OCI-LY1 (cell line): ENCODE data around the gene SLC29A1.

Experiments
- EZH2 ChIP-seq: fragments of 200-600 bp; sonication (generic), shearing (Covaris generic); IDR thresholded peaks from 2 replicates; pipeline ENCODE4 v1.8.0; 2017; ENCODE audit warnings: borderline replicate concordance, mixed run types, mild to moderate bottlenecking, antibody characterized with exemption, low read length, moderate library complexity, mixed read lengths
- TF ChIP-seq, protein P1 (sequence below): fragments of 200-600 bp; sonication (generic), shearing (Covaris generic); IDR thresholded peaks from 2 replicates; pipeline ENCODE4 v1.5.1; 2017; ENCODE audit warnings: mild to moderate bottlenecking, antibody characterized with exemption, low read length, moderate library complexity, mixed read lengths

- TF ChIP-seq, protein P1, sequence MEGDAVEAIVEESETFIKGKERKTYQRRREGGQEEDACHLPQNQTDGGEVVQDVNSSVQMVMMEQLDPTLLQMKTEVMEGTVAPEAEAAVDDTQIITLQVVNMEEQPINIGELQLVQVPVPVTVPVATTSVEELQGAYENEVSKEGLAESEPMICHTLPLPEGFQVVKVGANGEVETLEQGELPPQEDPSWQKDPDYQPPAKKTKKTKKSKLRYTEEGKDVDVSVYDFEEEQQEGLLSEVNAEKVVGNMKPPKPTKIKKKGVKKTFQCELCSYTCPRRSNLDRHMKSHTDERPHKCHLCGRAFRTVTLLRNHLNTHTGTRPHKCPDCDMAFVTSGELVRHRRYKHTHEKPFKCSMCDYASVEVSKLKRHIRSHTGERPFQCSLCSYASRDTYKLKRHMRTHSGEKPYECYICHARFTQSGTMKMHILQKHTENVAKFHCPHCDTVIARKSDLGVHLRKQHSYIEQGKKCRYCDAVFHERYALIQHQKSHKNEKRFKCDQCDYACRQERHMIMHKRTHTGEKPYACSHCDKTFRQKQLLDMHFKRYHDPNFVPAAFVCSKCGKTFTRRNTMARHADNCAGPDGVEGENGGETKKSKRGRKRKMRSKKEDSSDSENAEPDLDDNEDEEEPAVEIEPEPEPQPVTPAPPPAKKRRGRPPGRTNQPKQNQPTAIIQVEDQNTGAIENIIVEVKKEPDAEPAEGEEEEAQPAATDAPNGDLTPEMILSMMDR: no peak
- TF ChIP-seq EZH2: no peak
Measured at GRCh38 chr6:44261581-44261980, 38.2 kb downstream of the SLC29A1 start.
